A673 (cell line): ENCODE data around the gene CGN. TPM values are rescaled to one million over a fixed set of nuclear protein-coding genes. Genes with fewer than 3 reads are reported as not detected.

Experiments
- BruUV-seq: library from RNA; stranded (reverse); fragments of 400-500 nt; replicated peaks from 2 replicates; lab custom pipeline; 2021; lab: Mats Ljungman, UMichigan
- CTCF ChIA-PET: fragments of 300-600 bp; sonication (Branson Sonifier 250); formaldehyde crosslinking; loops from one replicate; lab custom pipeline; 2022; ENCODE audit warnings: antibody characterized with exemption; lab: Charles Lee
- POLR2A ChIA-PET: fragments of 300-600 bp; sonication (Branson Sonifier 250); formaldehyde crosslinking; loops from one replicate; lab custom pipeline; 2022; ENCODE audit warnings: antibody characterized with exemption; ENCODE audit not compliant: low non-redundant PET; lab: Charles Lee
- DNase-seq: peaks from one replicate; pipeline ENCODE4 v3.0.0-alpha.2; 2015; ENCODE audit warnings: low spot score
- H3K27ac ChIP-seq: fragments of 200-600 bp; sonication (generic); 2 replicates; pipeline ENCODE4 v1.5.1; 2016; ENCODE audit warnings: mixed run types, low read depth, mild to moderate bottlenecking, mixed read lengths, antibody characterized with exemption, low read length; ENCODE audit not compliant: poor library complexity, severe bottlenecking
- H3K27me3 ChIP-seq: fragments of 200-600 bp; sonication (generic); replicated peaks from 2 replicates; pipeline ENCODE4 v1.6.1; 2017; ENCODE audit warnings: mixed run types, low read depth, mild to moderate bottlenecking, mixed read lengths, antibody characterized with exemption, low read length; ENCODE audit not compliant: insufficient read depth, poor library complexity
- H3K36me3 ChIP-seq: fragments of 200-600 bp; sonication (generic); 2 replicates; pipeline ENCODE4 v1.6.1; 2016; ENCODE audit warnings: mixed run types, mild to moderate bottlenecking, mixed read lengths, antibody characterized with exemption, low read length; ENCODE audit not compliant: insufficient read depth, poor library complexity, severe bottlenecking
- H3K4me1 ChIP-seq: fragments of 200-600 bp; sonication (generic); 2 replicates; pipeline ENCODE4 v1.6.1; 2017; ENCODE audit warnings: mixed run types, mild to moderate bottlenecking, mixed read lengths, antibody characterized with exemption, low read length; ENCODE audit not compliant: insufficient read depth, poor library complexity, severe bottlenecking
- H3K4me3 ChIP-seq: fragments of 200-600 bp; sonication (generic); 2 replicates; pipeline ENCODE4 v1.5.1; 2016; ENCODE audit warnings: low read depth, mixed run types, mild to moderate bottlenecking, mixed read lengths, low read length; ENCODE audit not compliant: poor library complexity, severe bottlenecking
- H3K9me3 ChIP-seq: fragments of 200-600 bp; sonication (generic); 2 replicates; pipeline ENCODE4 v1.6.1; 2016; ENCODE audit warnings: mixed run types, low read depth, mild to moderate bottlenecking, mixed read lengths, antibody characterized with exemption, low read length; ENCODE audit not compliant: poor library complexity, severe bottlenecking
- EZH2 ChIP-seq: fragments of 200-600 bp; sonication (generic); IDR thresholded peaks from 2 replicates; pipeline ENCODE4 v1.6.1; 2017; ENCODE audit warnings: borderline replicate concordance, low read depth, mild to moderate bottlenecking, mixed read lengths, antibody characterized with exemption, low read length; ENCODE audit not compliant: poor library complexity, severe bottlenecking
- intact Hi-C: fragments of 100-400 bp; cut with micrococcal nuclease; formaldehyde crosslinking; loops from one replicate; pipeline ENCODE4 v1.10.0; 2022; ENCODE audit not compliant: unreplicated experiment
- total RNA-seq: library from RNA; stranded (reverse); gene quantifications from 2 replicates; pipeline ENCODE4 v1.2.3, GENCODE V29; 2021
- TF ChIP-seq, protein P1 (sequence below): fragments of 300-800, 200-600 bp; sonication (generic); conservative IDR thresholded peaks from 2 replicates; pipeline ENCODE4 v1.5.1; 2017; ENCODE audit warnings: low read depth, mild to moderate bottlenecking, antibody characterized with exemption, low read length, moderate library complexity, mixed read lengths

CGN gene
- total RNA-seq, 1 experiment from 2014 or later = 2.6 TPM

DNA sequence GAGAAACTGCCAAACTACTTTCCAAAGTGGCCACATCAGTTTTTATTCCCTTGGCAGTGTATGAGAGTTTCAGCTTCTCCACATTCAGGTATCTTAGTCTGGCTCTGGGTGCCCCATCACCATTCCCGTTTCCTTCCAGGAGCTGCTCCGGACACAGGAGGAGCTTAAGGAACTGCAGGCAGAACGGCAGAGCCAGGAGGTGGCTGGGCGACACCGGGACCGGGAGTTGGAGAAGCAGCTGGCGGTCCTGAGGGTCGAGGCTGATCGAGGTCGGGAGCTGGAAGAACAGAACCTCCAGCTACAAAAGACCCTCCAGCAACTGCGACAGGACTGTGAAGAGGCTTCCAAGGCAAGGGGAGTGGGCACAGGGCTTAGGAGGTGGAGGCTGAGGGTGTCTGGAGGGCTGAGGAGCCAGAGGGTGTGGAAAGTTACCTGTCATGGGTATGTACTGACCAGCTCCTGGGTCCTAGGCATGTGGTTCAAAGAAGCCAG lies 18.1 kb downstream of the CGN start:
- no peaks in the 10 kb centered on the region for H3K9me3 ChIP-seq
- no peaks in the 10 kb centered on the region for H3K4me1 ChIP-seq
- H3K36me3 ChIP-seq = no peaks in the 10 kb centered on the region
- H3K4me3 ChIP-seq = no peak overlapping the region
- H3K27me3 ChIP-seq = no peaks in the 10 kb centered on the region
- POLR2A ChIA-PET = no interaction called here
- BruUV-seq = no TSS peak
- no peak for DNase-seq
- TF ChIP-seq, protein P1, sequence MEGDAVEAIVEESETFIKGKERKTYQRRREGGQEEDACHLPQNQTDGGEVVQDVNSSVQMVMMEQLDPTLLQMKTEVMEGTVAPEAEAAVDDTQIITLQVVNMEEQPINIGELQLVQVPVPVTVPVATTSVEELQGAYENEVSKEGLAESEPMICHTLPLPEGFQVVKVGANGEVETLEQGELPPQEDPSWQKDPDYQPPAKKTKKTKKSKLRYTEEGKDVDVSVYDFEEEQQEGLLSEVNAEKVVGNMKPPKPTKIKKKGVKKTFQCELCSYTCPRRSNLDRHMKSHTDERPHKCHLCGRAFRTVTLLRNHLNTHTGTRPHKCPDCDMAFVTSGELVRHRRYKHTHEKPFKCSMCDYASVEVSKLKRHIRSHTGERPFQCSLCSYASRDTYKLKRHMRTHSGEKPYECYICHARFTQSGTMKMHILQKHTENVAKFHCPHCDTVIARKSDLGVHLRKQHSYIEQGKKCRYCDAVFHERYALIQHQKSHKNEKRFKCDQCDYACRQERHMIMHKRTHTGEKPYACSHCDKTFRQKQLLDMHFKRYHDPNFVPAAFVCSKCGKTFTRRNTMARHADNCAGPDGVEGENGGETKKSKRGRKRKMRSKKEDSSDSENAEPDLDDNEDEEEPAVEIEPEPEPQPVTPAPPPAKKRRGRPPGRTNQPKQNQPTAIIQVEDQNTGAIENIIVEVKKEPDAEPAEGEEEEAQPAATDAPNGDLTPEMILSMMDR = no peak
- no peak for TF ChIP-seq EZH2
- H3K27ac ChIP-seq = no peak overlapping the region
- intact Hi-C loops = no loop called here
- CTCF ChIA-PET = no interaction called here

- H3K4me1 ChIP-seq = no peaks in the 10 kb centered on the region
- BruUV-seq = no TSS peak
- H3K27me3 ChIP-seq = no peaks in the 10 kb centered on the region
- TF ChIP-seq, protein P1 = no peak
- no peak for TF ChIP-seq EZH2
- no peak overlapping the region for H3K27ac ChIP-seq
- H3K36me3 ChIP-seq = no peaks in the 10 kb centered on the region
- CTCF ChIA-PET = no interaction called here
- H3K9me3 ChIP-seq = no peaks in the 10 kb centered on the region
- no peak for DNase-seq
- H3K4me3 ChIP-seq = no peak overlapping the region
- POLR2A ChIA-PET = no interaction called here
- intact Hi-C loops = loop anchor here (5.0 kb wide), 1 partner anchor 308 kb away; the partner anchor contains the start of gene C2CD4D
Measured at GRCh38 chr1:151529781-151530180, 18.6 kb downstream of the CGN start.

DNA sequence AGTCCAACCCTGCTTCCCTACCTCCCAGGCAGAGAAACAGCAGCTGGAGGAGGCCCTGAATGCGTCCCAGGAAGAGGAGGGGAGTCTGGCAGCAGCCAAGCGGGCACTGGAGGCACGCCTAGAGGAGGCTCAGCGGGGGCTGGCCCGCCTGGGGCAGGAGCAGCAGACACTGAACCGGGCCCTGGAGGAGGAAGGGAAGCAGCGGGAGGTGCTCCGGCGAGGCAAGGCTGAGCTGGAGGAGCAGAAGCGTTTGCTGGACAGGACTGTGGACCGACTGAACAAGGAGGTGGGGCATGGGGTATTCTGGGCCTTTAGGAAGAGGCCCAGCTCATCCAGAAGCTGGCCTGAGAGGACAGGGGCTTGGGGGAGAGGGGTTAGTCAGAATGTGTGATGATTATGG lies 19.3 kb downstream of the CGN start:
- no peak for TF ChIP-seq EZH2
- TF ChIP-seq, protein P1 = no peak
- no peak overlapping the region for H3K4me3 ChIP-seq
- no peaks in the 10 kb centered on the region for H3K9me3 ChIP-seq
- H3K27me3 ChIP-seq = no peaks in the 10 kb centered on the region
- DNase-seq = no peak
- no peak overlapping the region for H3K27ac ChIP-seq
- ChIA-PET POLR2A (no interaction called here), CTCF (no interaction called here)
- BruUV-seq = no TSS peak
- no peaks in the 10 kb centered on the region for H3K36me3 ChIP-seq
- intact Hi-C loops = loop anchor here (5.0 kb wide), 1 partner anchor 307 kb away; the partner anchor contains the start of gene C2CD4D
- H3K4me1 ChIP-seq = no peaks in the 10 kb centered on the region
